PC-9 (cell line): ENCODE results near the gene NTM.

Experiments
- EZH2 ChIP-seq: fragments of 200-600 bp; sonication (generic); IDR thresholded peaks from 2 replicates; pipeline ENCODE4 v1.8.0; 2017; ENCODE audit warnings: antibody characterized with exemption, low read depth
- TF ChIP-seq, protein P1 (sequence below): fragments of 200-600 bp; sonication (generic); conservative IDR thresholded peaks from 2 replicates; pipeline ENCODE4 v1.6.1; 2017; ENCODE audit warnings: mixed run types, antibody characterized with exemption, mild to moderate bottlenecking, moderate library complexity

DNA sequence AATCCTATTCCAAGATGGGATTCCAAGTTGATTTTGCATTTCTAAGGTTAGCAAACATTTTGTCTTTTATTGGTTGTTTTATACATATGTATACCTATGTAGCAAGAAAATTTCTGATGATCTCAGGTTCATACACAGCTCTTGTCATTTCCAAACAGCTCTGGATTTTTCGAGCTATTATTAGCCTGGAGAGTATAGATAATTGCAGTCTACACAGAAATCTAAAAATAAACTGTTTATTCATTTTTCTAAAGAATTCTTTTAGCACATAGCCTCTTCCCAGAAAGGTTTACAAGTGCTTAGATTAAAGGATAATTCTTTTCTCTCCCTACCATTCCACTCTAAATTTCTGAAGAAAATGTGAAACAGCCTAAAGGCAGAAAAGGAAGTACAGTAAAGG lies 705.0 kb downstream of the NTM start:
- TF ChIP-seq, protein P1, sequence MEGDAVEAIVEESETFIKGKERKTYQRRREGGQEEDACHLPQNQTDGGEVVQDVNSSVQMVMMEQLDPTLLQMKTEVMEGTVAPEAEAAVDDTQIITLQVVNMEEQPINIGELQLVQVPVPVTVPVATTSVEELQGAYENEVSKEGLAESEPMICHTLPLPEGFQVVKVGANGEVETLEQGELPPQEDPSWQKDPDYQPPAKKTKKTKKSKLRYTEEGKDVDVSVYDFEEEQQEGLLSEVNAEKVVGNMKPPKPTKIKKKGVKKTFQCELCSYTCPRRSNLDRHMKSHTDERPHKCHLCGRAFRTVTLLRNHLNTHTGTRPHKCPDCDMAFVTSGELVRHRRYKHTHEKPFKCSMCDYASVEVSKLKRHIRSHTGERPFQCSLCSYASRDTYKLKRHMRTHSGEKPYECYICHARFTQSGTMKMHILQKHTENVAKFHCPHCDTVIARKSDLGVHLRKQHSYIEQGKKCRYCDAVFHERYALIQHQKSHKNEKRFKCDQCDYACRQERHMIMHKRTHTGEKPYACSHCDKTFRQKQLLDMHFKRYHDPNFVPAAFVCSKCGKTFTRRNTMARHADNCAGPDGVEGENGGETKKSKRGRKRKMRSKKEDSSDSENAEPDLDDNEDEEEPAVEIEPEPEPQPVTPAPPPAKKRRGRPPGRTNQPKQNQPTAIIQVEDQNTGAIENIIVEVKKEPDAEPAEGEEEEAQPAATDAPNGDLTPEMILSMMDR: no peak
- TF ChIP-seq EZH2: no peak
